Measurements from ENCODE around the gene BRD9. TPM values are rescaled to one million over a fixed set of nuclear protein-coding genes. Genes with fewer than 3 reads are reported as not detected.

The BRD9 gene
- total and polyA plus RNA-seq, 12 donors: 11.3 to 39.5 (median 26.6) TPM

GRCh38 chr5:912280-913091 lies 19.9 kb upstream of the BRD9 start:
- Histone ChIP-seq H3K36me3 (replicated peaks in 1 of 2) (no peaks in the 10 kb centered on the region), H3K27me3 (no peaks in the 10 kb centered on the region), H3K9me3 (replicated peaks in 1 of 3) (no peaks in the 10 kb centered on the region), H3K4me3 (no peak overlapping the region), H3K4me1 (replicated peaks in 1 of 2) (no peaks in the 10 kb centered on the region), H3K27ac (peak overlapping the region in 1 of 5 donors; percentile 52)
- 91 to 95% (median 92%) methylated on average over 42 to 44 of the region's 44 CpGs for WGBS, 4 donors
- TF ChIP-seq CTCF (IDR thresholded peaks at IDR 0.05) (no peak), POLR2A (IDR thresholded peaks at IDR 0.05) (no peak)
- intact Hi-C loops (cut with DNase I): no loop called here
- peak in 6 of 7 donors; percentile 46 to 81 (median 66) for DNase-seq

GRCh38 chr5:911601-912000 lies 19.0 kb upstream of the BRD9 start:
- TF ChIP-seq CTCF (IDR thresholded peaks at IDR 0.05): no peak
- no peak for TF ChIP-seq POLR2A (IDR thresholded peaks at IDR 0.05)
- intact Hi-C loops (cut with DNase I): no loop called here
- DNase-seq: peak in 2 of 7 donors; percentile 43 to 47
- Histone ChIP-seq H3K27ac (peak overlapping the region in 1 of 5 donors; percentile 52), H3K4me3 (no peak overlapping the region), H3K27me3 (no peaks in the 10 kb centered on the region), H3K36me3 (replicated peaks in 1 of 2) (no peaks in the 10 kb centered on the region), H3K4me1 (replicated peaks in 1 of 2) (no peaks in the 10 kb centered on the region), H3K9me3 (replicated peaks in 1 of 3) (no peaks in the 10 kb centered on the region)
- WGBS, 4 donors: 69 to 90% (median 85%) methylated on average over 11 of the region's 11 CpGs

GRCh38 chr5:910769-911160 lies 18.2 kb upstream of the BRD9 start:
- Histone ChIP-seq H3K27ac (no peak overlapping the region), H3K4me1 (replicated peaks in 1 of 2) (no peaks in the 10 kb centered on the region), H3K9me3 (replicated peaks in 1 of 3) (no peaks in the 10 kb centered on the region), H3K27me3 (no peaks in the 10 kb centered on the region), H3K4me3 (no peak overlapping the region), H3K36me3 (replicated peaks in 1 of 2) (no peaks in the 10 kb centered on the region)
- intact Hi-C loops (cut with DNase I): no loop called here
- TF ChIP-seq POLR2A (IDR thresholded peaks at IDR 0.05): no peak
- no peak for TF ChIP-seq CTCF (IDR thresholded peaks at IDR 0.05)
- 94 to 100% (median 99%) methylated on average over 2 to 7 of the region's 7 CpGs for WGBS, 4 donors
- DNase-seq: peak in 1 of 7 donors; percentile 29

GRCh38 chr5:909994-910768 lies 17.6 kb upstream of the BRD9 start:
- Histone ChIP-seq H3K36me3 (replicated peaks in 1 of 2) (no peaks in the 10 kb centered on the region), H3K27ac (no peak overlapping the region), H3K9me3 (replicated peaks in 1 of 3) (no peaks in the 10 kb centered on the region), H3K27me3 (no peaks in the 10 kb centered on the region), H3K4me3 (no peak overlapping the region), H3K4me1 (replicated peaks in 1 of 2) (no peaks in the 10 kb centered on the region)
- intact Hi-C loops (cut with DNase I): loop anchor here in 1 of 2 donors (5.0 kb wide), 1 partner anchor 238 kb away; no protein-coding TSS in a partner anchor
- WGBS, 4 donors: 92 to 96% (median 93%) methylated on average over 17 to 18 of the region's 18 CpGs
- TF ChIP-seq POLR2A (IDR thresholded peaks at IDR 0.05) (no peak), CTCF (IDR thresholded peaks at IDR 0.05) (no peak)
- peak in 1 of 7 donors; percentile 24 for DNase-seq

Measured in adrenal gland (tissue), 12 donors.